HuH-7.5 (cell line): ENCODE measurements around the gene OR5AR1.
"Not testable (repeated sequence)": the region's sequence is repeated elsewhere in the genome, so short reads cannot be mapped to it uniquely, and the experiment has no call there.

Experiments used
- DNase-seq: peaks from one replicate; pipeline ENCODE4 v3.0.0; 2011; ENCODE audit warnings: low spot score

OR5AR1 gene

GRCh38 chr11:56663386-56663785 lies at the start of gene OR5AR1:
OR5AR1 (plus strand) TSS chr11:56663686; CDS start chr11:56663686, 0 bp downstream.
- no peak for DNase-seq

- no peak for DNase-seq
Observed at GRCh38 chr11:56624661-56625110, 38.8 kb upstream of the OR5AR1 start.

GRCh38 chr11:56625946-56626345 lies 37.5 kb upstream of the OR5AR1 start:
- no peak for DNase-seq

- DNase-seq = no peak
Observed at GRCh38 chr11:56632329-56632728, 31.2 kb upstream of the OR5AR1 start.

GRCh38 chr11:56636861-56637260 lies 26.6 kb upstream of the OR5AR1 start:
- DNase-seq = no peak

- no peak for DNase-seq
Observed at GRCh38 chr11:56637500-56637899, 26.0 kb upstream of the OR5AR1 start.

- no peak for DNase-seq
Observed at GRCh38 chr11:56642339-56642738, 21.1 kb upstream of the OR5AR1 start, which contains the start of gene OR5AP2. OR5AP2 (minus strand) TSS chr11:56642439; CDS start chr11:56642439, 0 bp downstream.

- DNase-seq = no peak
Observed at GRCh38 chr11:56659755-56660154, 3.7 kb upstream of the OR5AR1 start.

GRCh38 chr11:56670984-56671383 lies 7.5 kb downstream of the OR5AR1 start:
- DNase-seq = no peak

- DNase-seq = no peak
Observed at GRCh38 chr11:56688554-56689100, 25.1 kb downstream of the OR5AR1 start.

- DNase-seq = not testable (repeated sequence)
Observed at GRCh38 chr11:56691179-56691578, 27.7 kb downstream of the OR5AR1 start.

- no peak for DNase-seq
Observed at GRCh38 chr11:56693428-56693827, 29.9 kb downstream of the OR5AR1 start.

- DNase-seq = no peak
Observed at GRCh38 chr11:56698795-56699194, 35.3 kb downstream of the OR5AR1 start, which contains the start of gene OR9G1. OR9G1 (plus strand) TSS chr11:56699095; CDS start chr11:56700388, 1,293 bp downstream.

GRCh38 chr11:56700242-56700913 lies 36.9 kb downstream of the OR5AR1 start:
- no peak for DNase-seq

- DNase-seq = no peak
Observed at GRCh38 chr11:56700914-56701485, 37.5 kb downstream of the OR5AR1 start.

- no peak for DNase-seq
Observed at GRCh38 chr11:56705784-56706396, 42.4 kb downstream of the OR5AR1 start.

GRCh38 chr11:56706486-56706885 lies 43.0 kb downstream of the OR5AR1 start:
- no peak for DNase-seq

GRCh38 chr11:56714206-56714605 lies 50.7 kb downstream of the OR5AR1 start:
- DNase-seq = no peak
